WTC11 (cell line): Measurements from ENCODE around the gene NPEPPS.

ENCODE experiments used
- ARID4B ChIP-seq: sonication (generic); formaldehyde crosslinking; IDR thresholded peaks from 2 replicates; pipeline ENCODE4 v1.8.0; 2023; ENCODE audit warnings: missing genetic modification reagents, mild to moderate bottlenecking, borderline replicate concordance
- CREB1 ChIP-seq: sonication (generic); formaldehyde crosslinking; IDR thresholded peaks from 2 replicates; pipeline ENCODE4 v1.8.0; 2023; ENCODE audit warnings: mild to moderate bottlenecking, missing genetic modification reagents
- CTCF ChIP-seq: fragments of 200-600 bp; IDR thresholded peaks from 2 replicates; pipeline ENCODE4 v1.8.0; 2022; ENCODE audit warnings: antibody characterized with exemption
- KAT7 ChIP-seq: sonication (generic); formaldehyde crosslinking; IDR thresholded peaks from 2 replicates; pipeline ENCODE4 v1.8.1; 2023; ENCODE audit warnings: missing genetic modification reagents, mild to moderate bottlenecking, borderline replicate concordance
- NFE2L1 ChIP-seq: sonication (generic); formaldehyde crosslinking; IDR thresholded peaks from 2 replicates; pipeline ENCODE4 v1.8.1; 2023; ENCODE audit warnings: missing genetic modification reagents
- SP1 ChIP-seq: sonication (generic); formaldehyde crosslinking; conservative IDR thresholded peaks from 2 replicates; pipeline ENCODE4 v1.8.1; 2022; ENCODE audit warnings: missing genetic modification reagents
- TF ChIP-seq, protein P1 (sequence below): fragments of 250-450 bp; sonication (Bioruptor Pico); IDR thresholded peaks from 2 replicates; pipeline ENCODE4 v1.9.0; 2021; ENCODE audit warnings: mild to moderate bottlenecking, borderline replicate concordance

DNA sequence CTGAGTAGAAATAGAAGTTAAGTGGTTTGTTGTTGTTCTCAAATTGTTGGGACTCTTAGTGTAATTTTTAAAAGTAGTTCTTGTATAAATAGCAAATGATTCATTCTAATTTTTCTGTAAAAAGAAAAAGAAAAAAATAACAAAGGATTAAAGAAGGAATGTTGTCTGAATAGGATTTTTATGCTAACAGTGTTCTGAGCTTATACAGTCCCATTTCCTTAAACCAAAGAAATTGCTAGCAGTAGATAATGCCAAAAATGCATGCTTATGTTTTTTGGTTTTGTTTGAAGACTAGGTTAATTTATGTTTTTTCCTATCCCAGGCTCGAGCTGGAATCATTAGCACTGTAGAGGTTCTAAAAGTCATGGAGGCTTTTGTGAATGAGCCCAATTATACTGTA, 74.1 kb downstream of the NPEPPS start:
- TF ChIP-seq NFE2L1 (CRISPR knock-in tag): no peak
- no peak for TF ChIP-seq CTCF
- no peak for TF ChIP-seq CREB1 (CRISPR knock-in tag)
- TF ChIP-seq KAT7 (CRISPR knock-in tag): no peak
- TF ChIP-seq ARID4B (CRISPR knock-in tag): no peak
- TF ChIP-seq, protein P1, sequence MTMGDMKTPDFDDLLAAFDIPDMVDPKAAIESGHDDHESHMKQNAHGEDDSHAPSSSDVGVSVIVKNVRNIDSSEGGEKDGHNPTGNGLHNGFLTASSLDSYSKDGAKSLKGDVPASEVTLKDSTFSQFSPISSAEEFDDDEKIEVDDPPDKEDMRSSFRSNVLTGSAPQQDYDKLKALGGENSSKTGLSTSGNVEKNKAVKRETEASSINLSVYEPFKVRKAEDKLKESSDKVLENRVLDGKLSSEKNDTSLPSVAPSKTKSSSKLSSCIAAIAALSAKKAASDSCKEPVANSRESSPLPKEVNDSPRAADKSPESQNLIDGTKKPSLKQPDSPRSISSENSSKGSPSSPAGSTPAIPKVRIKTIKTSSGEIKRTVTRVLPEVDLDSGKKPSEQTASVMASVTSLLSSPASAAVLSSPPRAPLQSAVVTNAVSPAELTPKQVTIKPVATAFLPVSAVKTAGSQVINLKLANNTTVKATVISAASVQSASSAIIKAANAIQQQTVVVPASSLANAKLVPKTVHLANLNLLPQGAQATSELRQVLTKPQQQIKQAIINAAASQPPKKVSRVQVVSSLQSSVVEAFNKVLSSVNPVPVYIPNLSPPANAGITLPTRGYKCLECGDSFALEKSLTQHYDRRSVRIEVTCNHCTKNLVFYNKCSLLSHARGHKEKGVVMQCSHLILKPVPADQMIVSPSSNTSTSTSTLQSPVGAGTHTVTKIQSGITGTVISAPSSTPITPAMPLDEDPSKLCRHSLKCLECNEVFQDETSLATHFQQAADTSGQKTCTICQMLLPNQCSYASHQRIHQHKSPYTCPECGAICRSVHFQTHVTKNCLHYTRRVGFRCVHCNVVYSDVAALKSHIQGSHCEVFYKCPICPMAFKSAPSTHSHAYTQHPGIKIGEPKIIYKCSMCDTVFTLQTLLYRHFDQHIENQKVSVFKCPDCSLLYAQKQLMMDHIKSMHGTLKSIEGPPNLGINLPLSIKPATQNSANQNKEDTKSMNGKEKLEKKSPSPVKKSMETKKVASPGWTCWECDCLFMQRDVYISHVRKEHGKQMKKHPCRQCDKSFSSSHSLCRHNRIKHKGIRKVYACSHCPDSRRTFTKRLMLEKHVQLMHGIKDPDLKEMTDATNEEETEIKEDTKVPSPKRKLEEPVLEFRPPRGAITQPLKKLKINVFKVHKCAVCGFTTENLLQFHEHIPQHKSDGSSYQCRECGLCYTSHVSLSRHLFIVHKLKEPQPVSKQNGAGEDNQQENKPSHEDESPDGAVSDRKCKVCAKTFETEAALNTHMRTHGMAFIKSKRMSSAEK (CRISPR knock-in tag): no peak
- no peak for TF ChIP-seq SP1 (CRISPR knock-in tag)
